ENCODE measurements around the gene PFN1. TPM values are rescaled to one million over a fixed set of nuclear protein-coding genes. Genes with fewer than 3 reads are reported as not detected.

Gene PFN1
- 100 to 1,000 TPM; 315 to 670 (median 399) TPM for polyA plus RNA-seq (ENCODE audit: insufficient read depth in 1 of 5, insufficient read length in 5 of 5, low replicate concordance in 1 of 5)
- long read RNA-seq, donor 1, transcript PFN1-203 (2 exons, 1,173 nt) = minor isoform, 116 of 802 reads
- long read RNA-seq, donor 1, transcript PFN1-201 (3 exons, 1,291 nt) = major isoform, 648 of 802 reads
- long read RNA-seq, donor 1, partial matches to known transcripts = 23 of 802 reads
- long read RNA-seq, donor 1, other reads (novel, unspliced or antisense) = 15 of 802 reads
- long read RNA-seq, donor 2, transcript PFN1-203 (2 exons, 1,173 nt) = minor isoform, 47 of 423 reads
- long read RNA-seq, donor 2, transcript PFN1-201 (3 exons, 1,291 nt) = major isoform, 363 of 423 reads
- long read RNA-seq, donor 2, partial matches to known transcripts = 0 of 423 reads
- long read RNA-seq, donor 2, other reads (novel, unspliced or antisense) = 13 of 423 reads
- long read RNA-seq, donor 3, transcript PFN1-203 (2 exons, 1,173 nt) = minor isoform, 127 of 643 reads
- long read RNA-seq, donor 3, transcript PFN1-201 (3 exons, 1,291 nt) = major isoform, 490 of 643 reads
- long read RNA-seq, donor 3, partial matches to known transcripts = 16 of 643 reads
- long read RNA-seq, donor 3, other reads (novel, unspliced or antisense) = 10 of 643 reads
- long read RNA-seq, donor 4, transcript PFN1-203 (2 exons, 1,173 nt) = minor isoform, 73 of 400 reads
- long read RNA-seq, donor 4, transcript PFN1-201 (3 exons, 1,291 nt) = major isoform, 319 of 400 reads
- long read RNA-seq, donor 4, partial matches to known transcripts = 0 of 400 reads
- long read RNA-seq, donor 4, other reads (novel, unspliced or antisense) = 8 of 400 reads
- long read RNA-seq, donor 5, transcript PFN1-201 (3 exons, 1,291 nt) = major isoform, 667 of 804 reads
- long read RNA-seq, donor 5, transcript PFN1-203 (2 exons, 1,173 nt) = minor isoform, 88 of 804 reads
- long read RNA-seq, donor 5, partial matches to known transcripts = 18 of 804 reads
- long read RNA-seq, donor 5, other reads (novel, unspliced or antisense) = 31 of 804 reads
- long read RNA-seq, donor 6, transcript PFN1-201 (3 exons, 1,291 nt) = major isoform, 625 of 779 reads
- long read RNA-seq, donor 6, transcript PFN1-203 (2 exons, 1,173 nt) = minor isoform, 99 of 779 reads
- long read RNA-seq, donor 6, partial matches to known transcripts = 31 of 779 reads
- long read RNA-seq, donor 6, other reads (novel, unspliced or antisense) = 24 of 779 reads
- long read RNA-seq, donor 7, transcript PFN1-201 (3 exons, 1,291 nt) = major isoform, 414 of 487 reads
- long read RNA-seq, donor 7, transcript PFN1-203 (2 exons, 1,173 nt) = minor isoform, 39 of 487 reads
- long read RNA-seq, donor 7, partial matches to known transcripts = 15 of 487 reads
- long read RNA-seq, donor 7, other reads (novel, unspliced or antisense) = 19 of 487 reads
- long read RNA-seq, donor 8, transcript PFN1-201 (3 exons, 1,291 nt) = major isoform, 253 of 311 reads
- long read RNA-seq, donor 8, transcript PFN1-203 (2 exons, 1,173 nt) = minor isoform, 41 of 311 reads
- long read RNA-seq, donor 8, partial matches to known transcripts = 6 of 311 reads
- long read RNA-seq, donor 8, other reads (novel, unspliced or antisense) = 11 of 311 reads

DNA sequence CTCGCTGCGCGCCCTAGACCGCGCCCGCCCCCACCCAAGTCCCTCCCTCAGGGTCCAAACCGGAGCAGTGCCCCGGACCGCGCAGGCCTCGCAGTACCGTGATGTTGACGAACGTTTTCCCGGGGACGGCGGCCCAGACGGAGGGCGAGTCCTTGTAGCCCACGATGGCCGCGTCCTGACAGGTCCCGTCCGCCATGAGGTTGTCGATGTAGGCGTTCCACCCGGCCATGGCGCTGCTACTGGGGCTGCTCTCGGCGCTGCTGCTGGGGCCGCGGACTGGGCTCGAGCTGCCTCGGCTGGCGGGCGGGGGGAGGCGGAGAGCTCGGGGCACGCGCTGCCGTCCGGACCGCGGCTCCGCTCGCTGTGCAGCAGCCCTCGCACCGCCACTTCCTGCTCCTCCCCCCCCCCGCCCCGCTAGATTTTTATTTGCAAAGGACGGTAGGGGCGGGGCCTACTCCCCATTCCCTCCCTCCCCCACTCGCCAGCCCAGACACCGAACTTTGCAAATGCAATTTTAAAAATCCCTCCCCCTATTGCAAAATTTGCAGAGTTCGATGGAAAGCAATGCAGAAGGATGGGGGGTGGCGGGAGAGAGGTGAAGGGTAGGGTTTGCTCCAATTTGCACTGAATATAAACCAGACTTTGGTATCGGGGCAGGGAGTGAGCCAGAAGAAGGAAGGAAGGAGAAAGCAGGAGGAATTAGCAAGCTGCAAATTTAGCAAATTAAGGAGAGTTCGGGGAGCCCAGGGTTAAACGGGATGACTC, at the start of gene PFN1:
TSS of gene PFN1 (minus strand) at position 365 of the 765 bp plus-strand sequence. CDS start at position 229, 136 bp downstream.
- DNase-seq = peak; percentile 94

DNA sequence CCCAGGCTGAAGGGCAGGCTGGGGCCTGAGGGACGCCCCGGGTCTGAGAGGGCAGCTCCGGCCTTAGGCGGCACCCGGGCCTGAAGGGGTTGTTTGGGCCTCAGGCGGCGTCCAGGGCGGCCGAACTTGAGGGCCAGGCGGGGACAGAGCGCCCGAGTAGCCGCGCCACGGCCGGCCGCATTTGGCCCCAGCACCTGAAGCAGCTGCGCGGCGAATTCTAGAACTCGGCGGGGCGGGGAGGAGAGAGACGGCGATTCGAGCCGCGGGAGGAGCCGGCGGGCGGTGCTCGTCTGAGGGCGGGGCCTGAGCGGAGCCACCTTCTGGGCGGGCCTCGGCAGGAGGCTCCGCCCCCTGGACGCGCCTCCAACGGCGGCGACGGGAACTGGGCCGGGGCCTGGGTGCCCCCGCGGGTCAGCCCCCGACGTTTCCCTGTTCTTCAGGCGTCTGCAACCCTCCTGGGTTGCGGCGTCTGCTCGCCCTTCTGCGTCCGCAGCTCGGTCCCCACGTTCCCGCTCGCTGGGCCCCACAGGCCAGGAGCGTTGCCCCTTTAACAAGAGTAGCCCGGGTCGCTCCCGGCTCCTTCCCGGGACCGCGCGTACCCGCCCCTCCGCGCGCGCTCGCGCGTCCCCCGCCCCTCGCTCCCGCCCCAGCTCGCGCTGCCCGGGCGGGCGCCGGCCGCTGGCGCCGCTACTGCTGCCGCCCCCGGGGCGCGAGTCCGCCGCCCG, 49.1 kb upstream of the PFN1 start, which contains the start of the genes INCA1 and KIF1C:
TSS of gene INCA1 (minus strand) at position 221 of the 725 bp plus-strand sequence. CDS start 3,085 bp downstream, outside the sequence.
TSS of gene KIF1C (plus strand) at position 649 of the 725 bp plus-strand sequence. CDS start 2,297 bp downstream, outside the sequence.
- peak; percentile 94 to 96 for DNase-seq

DNA sequence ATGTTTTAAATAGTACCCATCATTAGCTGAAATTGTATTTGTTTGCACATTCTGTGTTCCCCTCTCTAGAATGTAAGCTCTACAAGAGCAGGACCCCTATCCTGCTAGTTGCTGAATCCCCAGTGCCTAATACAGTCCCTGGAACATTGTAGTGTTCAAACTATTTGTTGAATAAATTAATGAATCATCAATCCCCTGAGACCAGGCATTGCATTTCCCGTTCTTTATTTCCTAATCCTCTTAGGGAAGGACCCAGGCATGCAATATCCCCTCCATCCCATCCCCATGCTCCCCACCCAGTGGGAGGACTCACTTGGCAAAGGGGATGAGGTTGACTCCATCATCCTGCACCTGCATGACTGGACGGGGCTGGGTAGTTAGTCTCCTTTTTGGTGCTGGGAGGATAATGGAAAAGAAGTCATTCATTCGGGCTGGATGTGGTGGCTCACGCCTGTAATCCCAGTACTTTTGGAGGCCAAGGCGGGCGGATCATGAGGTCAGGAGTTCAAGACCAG, 45.8 kb upstream of the PFN1 start:
- no peak for DNase-seq

DNA sequence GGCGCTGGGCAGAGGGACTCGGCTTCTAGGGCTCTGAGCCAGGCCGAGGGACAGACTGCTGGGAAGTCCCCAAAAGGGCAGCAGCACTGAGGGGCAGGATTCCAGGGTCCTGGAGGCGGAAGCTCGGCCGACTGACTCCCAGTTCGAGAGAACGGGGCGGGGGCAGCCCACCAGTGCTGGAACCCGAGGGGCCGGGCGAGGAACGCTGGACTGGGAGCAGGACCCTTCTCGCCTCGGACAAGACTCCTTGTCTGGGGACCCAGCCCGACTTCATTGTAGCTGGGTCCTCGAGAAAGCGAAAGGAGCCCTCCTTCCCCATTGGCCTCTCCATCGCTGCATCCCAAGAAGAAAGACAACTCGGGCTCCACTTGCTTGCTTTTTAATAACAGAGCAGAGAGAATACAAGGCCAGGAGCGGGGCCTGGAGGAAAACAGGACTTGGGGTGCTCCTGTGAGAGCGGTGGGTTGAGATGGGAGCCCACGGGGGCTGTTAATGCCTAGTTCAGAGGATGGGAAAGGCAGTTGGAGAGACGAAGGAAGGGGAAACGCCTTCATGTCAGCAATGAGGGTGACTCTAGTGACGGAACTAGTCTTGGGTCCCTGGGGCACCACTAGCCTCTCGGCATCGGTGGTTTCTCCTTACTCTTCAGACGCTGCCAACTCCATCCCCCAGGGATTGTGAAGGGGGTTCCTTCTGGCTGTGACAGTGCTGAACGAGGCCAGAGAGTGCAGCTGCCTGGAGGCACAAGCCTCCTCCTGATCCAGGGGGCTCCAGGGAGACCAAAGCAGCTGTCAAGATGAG, 39.6 kb upstream of the PFN1 start:
- no peak for DNase-seq

DNA sequence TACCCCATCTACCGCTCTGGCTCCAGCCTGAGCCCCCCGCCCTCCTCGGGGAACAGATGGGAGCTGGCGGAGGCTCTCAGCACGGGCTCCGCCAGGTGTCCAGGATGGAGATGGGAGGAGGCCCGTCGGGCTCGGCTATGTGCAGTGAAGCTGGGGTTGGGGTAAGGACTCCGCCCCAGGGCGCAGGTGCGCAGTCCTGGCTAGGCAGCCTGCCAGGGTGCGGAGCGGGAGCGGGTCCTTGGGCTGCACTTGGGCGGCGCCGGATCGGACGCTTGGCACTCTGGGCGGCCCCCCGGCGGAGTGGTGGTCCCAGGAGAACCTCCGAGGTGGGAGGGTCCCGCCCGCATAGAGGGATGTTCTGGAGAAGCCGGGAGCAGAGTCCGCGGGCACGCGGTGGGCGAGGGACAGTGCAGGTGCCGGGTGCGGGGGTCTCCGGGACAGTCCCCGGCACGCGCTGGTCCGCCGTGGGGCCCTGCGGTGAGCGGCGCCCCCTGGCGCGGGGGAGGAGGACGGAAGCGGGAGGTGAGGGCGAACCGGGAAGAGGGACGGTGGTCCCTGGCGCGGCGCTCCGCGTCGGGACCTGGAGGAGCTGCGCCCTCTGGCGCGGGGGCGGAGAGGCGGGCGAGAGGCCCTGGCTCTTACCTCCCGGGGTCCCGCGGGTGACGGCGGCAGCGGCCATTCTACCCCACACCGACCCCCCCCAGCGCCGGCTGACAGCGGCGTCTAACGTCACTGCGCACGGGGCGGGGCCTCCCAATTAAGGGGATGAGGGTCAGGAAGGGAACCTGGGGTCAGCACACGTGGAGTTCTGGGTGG, 38.8 kb upstream of the PFN1 start, which contains the start of gene CAMTA2:
TSS of gene CAMTA2 (minus strand) at position 725 of the 816 bp plus-strand sequence. CDS start 1,453 bp downstream, outside the sequence.
- DNase-seq = peak; percentile 80 to 83

DNA sequence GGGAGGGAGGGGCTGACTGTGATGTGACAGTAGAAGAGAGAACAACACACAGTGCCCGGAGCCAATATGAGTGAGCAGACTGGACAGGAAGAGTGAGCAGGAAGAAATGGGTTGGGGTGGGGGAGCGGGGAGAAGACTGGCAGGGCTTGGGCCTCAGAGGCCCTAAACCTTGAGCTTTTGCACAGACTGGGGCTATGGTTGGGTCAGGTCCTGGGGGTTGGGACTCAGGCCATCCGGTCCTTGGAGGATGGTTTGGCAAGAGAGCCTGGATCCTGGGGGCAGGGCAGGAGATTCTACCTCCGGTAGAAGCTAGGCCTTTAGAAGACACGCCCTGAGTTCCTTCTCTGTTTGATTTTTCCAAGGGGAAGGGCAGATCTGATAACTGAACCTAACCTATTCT, 38.1 kb upstream of the PFN1 start:
- no peak for DNase-seq

DNA sequence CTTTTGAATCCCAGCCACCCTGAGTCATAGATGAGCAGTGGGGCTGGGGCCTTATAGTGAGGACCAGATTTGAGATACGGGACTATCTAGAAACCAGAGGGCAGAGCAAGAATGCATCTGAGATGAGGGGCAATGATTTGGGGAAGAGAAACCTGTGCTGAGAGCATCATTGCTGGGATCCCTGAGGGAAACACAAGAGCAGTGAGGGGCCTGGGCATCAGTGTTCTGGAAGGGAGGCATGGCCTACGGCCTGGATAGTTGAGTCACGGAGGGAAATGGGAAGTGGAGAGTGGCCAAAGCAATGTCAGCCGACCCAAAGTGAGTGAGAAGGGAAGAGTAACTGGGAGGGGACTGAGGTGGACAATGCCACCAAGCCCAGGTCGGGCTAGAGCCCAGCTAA, 34.0 kb upstream of the PFN1 start:
- DNase-seq = no peak

DNA sequence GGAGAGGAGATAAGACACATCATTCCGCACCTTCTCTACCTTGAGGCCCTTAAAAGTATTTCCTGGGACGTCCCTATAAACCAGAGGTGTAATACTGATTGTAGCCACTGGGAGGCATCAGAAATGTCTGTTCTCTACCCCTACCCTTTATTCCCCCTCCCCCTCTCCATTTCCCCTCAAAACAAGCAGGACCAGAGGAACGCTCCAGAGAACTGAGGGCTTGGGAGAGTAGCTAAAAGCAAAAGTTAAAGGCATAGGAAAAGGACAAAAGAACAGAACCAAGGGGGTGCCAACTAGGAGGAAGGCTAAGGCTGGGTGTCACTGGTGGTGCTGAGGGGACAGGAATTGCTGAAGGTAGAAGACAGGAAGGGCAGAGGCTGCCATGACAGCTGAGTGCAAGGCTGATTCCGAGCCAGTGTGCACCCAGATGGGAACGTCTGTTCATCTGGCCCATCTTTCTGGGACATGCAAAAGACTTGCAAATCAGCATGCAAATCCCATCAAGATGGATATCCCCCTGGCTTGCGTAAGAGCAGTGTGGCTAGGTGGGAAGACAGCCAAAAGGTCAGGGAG, 32.4 kb upstream of the PFN1 start:
- DNase-seq = peak in 1 of 2 donors; percentile 60

DNA sequence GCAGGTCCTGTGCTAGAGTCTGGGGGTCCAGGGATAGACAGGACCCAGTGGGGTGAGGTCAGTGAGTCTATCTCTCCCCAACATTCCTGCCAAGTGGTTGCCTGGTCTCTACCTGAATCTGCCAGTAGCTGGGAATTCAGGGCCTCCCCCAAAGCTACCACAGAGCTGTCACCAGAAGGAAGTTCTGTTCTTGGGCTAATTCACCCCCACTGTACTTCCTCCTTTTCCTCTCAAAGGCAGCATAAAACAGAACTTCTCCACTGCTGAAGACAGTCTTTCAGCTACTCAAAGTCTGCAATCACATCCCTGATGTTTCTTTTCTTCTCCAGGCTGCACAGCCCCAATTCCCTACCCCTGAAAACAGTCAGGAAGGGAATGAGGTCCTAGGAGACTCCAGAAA, 30.4 kb upstream of the PFN1 start:
- no peak for DNase-seq

DNA sequence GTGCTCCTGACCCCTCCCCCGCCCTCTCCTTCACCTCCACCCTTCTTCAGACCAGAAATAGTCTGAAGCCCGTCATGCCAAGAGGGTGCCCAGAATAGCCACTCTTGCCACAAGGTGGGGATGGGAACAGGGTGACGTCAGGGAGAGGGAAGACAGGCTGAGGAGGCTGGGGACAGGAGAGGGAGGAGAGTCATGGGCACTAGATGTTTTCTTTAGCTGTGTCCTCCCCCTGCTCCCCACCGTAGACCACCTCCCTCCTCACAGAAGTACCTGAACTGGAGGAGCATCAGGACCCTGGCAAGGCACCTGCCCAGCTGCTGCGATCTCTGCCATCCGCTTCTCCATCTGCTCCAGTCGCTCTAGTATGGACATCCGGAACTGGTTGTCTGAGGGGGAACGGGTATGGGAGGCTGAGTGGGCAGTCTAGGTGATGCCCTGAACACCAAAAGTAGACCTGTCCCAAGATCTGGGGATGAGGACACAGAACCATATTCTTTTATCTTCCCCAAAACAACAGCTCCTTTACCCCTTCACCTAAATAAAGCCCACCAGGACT, 25.9 kb upstream of the PFN1 start:
- no peak for DNase-seq

DNA sequence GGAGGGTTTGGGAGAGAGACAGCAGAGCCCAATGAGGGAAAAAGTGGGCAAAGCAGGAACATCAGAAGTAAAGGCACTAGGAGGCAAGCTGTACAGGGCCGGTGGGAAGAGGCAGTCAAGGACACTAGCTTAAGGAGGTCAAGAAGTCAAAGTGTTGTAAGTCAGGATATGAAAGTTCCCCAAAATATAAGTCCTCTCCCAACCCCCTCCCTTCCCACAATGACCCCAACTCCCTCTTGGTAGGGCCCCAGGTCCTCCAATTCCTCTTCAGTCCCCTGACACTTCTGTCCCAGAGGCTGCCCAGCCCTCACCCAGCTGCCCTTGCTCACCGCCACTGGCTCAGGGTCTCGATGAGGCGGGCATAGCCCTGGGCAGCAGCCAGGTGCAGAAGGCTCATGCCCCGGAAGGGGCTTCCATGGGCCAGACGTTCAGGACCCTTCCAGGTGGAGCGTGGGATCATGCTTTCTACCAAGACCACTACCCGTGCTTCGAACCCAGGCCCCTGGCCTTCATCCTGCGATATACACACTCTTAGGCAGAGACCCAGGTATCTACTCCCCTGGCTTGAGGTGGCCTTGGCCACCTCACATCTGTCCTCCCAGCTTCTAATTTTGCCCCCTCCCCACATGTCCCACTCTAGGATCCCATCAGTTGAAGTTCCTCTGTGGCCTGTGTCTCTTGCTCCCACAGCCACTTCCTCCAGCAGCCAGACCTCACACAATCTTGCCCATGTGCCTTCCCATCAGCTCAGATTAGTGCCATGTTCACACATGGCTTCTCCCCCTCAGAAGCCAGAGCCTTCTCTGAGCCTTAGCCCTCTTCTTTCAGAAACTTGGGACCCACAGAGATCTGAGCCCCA, 25.2 kb upstream of the PFN1 start:
- no peak for DNase-seq

DNA sequence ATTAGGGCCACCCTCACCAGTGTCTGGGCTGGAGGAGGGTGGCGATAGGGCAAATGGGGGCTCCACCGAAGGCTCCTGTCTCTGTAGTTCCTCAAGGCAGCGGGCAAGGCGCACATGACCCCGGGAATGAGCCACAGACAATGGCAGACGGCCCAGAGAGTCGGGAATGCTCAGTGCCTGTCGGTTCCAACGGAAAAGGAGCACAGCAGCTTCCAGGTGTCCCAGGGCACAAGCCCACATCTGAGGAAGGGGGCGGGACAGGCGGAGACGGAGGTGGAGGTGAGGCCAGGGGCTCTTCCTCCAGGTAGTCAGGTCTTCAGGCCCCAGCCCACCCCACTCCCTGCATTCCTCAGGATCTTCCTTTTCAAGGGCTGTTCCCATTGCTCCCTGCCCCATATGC, 24.4 kb upstream of the PFN1 start:
- no peak for DNase-seq

DNA sequence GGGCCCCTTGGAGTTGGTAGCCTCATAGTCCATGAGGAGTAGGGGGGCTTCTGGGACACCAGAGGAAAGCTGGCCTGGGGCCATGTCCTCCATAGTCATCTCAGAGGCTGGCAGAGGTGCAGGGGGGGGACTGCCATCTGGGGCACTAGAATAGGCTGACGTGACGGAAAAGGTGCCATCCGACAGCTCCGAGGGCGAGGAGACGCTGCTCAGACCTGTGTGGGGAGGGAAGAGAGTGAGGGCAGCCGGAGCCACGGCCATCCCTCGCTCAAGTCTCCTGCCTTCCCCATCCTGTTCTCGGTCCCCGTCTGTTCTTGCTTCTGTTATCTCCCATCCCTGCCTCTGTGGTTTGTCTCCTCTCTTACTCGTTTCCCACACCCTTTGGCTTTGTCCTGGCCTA, 24.0 kb upstream of the PFN1 start:
- DNase-seq = no peak

DNA sequence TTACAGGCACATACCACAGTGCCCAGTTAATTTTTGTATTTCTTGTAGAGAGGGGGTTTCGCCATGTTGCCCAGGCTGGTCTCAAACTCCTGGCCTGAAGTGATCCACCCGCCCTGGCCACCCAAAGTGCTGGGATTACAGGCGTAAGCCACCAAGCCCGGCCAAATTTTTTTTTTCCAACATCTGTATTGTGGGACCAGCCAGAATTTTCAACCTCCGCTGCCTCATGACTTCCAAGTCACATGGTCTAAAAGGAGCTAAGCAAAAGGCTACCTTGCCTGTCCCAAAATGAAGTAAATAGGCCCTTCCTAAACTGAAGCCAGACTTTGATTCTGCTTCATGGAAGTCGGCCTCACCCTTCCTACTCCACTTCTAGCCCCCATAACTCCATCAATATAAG, 23.5 kb upstream of the PFN1 start:
- DNase-seq = no peak

DNA sequence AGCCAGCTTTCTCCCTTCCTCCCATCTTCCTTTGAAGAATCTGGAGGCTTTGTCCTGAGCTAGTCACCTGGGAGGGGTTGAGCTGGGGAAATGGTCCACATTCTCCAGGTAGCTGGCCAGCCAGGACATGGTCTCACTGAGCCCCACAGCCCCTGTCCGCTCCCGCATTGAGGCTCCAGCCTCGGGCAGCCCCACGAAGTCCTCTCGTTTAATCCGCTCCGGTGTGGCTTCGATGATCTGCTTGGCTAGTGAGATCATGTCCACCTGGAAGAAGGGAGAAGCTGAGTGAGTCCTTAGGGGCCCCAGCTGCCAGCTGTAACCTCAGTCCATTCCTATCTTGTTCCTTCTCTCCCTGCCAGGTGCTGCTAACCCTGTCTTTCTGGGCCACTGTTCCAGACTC, 21.9 kb upstream of the PFN1 start:
- DNase-seq = no peak

All from right lung (tissue), 10 donors.